Measurements from ENCODE around the gene XG.
"Not testable (repeated sequence)": the region's sequence is repeated elsewhere in the genome, so short reads cannot be mapped to it uniquely, and the experiment has no call there.

XG gene

GRCh38 chrX:2774057-2774456, 22.2 kb downstream of the XG start:
- no peak for ATAC-seq
- no peak for TF ChIP-seq OSR1 (CRISPR knock-in tag; IDR thresholded peaks at IDR 0.05)

DNA sequence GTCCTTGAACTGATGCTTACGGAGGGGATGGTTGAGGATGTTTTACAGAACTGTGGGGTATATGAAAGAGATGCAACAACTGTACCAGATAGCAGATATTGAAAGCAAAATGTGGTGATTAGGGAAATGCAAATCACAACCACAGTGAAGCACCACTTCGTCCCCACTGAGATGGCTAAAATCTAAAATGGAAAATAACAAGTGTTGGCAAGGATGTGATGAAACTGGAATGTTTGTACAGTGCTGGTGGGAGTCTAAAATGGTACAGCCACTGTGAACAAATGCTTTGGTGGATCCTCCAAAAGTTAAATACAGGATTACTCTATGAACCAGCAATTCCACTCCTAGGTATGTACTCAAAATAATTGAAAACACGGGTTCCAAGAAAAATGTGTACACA, 22.9 kb downstream of the XG start:
- ATAC-seq, result no peak
- TF ChIP-seq CSDC2 (CRISPR knock-in tag; IDR thresholded peaks at IDR 0.05), result no peak
- TF ChIP-seq TOX (CRISPR knock-in tag; IDR thresholded peaks at IDR 0.05; ENCODE audit: borderline replicate concordance), result no peak
- no peak for TF ChIP-seq ZC3H10 (CRISPR knock-in tag; IDR thresholded peaks at IDR 0.05)
- no peak for TF ChIP-seq ZNF70 (CRISPR knock-in tag; IDR thresholded peaks at IDR 0.05)
- TF ChIP-seq ZNF8 (CRISPR knock-in tag; IDR thresholded peaks at IDR 0.05), result no peak
- no peak for TF ChIP-seq POU6F1 (CRISPR knock-in tag; IDR thresholded peaks at IDR 0.05; ENCODE audit: borderline replicate concordance, low read depth)
- TF ChIP-seq ESRRG (CRISPR knock-in tag; IDR thresholded peaks at IDR 0.05), result no peak
- TF ChIP-seq, protein P1, sequence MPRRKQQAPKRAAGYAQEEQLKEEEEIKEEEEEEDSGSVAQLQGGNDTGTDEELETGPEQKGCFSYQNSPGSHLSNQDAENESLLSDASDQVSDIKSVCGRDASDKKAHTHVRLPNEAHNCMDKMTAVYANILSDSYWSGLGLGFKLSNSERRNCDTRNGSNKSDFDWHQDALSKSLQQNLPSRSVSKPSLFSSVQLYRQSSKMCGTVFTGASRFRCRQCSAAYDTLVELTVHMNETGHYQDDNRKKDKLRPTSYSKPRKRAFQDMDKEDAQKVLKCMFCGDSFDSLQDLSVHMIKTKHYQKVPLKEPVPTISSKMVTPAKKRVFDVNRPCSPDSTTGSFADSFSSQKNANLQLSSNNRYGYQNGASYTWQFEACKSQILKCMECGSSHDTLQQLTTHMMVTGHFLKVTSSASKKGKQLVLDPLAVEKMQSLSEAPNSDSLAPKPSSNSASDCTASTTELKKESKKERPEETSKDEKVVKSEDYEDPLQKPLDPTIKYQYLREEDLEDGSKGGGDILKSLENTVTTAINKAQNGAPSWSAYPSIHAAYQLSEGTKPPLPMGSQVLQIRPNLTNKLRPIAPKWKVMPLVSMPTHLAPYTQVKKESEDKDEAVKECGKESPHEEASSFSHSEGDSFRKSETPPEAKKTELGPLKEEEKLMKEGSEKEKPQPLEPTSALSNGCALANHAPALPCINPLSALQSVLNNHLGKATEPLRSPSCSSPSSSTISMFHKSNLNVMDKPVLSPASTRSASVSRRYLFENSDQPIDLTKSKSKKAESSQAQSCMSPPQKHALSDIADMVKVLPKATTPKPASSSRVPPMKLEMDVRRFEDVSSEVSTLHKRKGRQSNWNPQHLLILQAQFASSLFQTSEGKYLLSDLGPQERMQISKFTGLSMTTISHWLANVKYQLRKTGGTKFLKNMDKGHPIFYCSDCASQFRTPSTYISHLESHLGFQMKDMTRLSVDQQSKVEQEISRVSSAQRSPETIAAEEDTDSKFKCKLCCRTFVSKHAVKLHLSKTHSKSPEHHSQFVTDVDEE (CRISPR knock-in tag; IDR thresholded peaks at IDR 0.05), result no peak
- TF ChIP-seq, protein P2, sequence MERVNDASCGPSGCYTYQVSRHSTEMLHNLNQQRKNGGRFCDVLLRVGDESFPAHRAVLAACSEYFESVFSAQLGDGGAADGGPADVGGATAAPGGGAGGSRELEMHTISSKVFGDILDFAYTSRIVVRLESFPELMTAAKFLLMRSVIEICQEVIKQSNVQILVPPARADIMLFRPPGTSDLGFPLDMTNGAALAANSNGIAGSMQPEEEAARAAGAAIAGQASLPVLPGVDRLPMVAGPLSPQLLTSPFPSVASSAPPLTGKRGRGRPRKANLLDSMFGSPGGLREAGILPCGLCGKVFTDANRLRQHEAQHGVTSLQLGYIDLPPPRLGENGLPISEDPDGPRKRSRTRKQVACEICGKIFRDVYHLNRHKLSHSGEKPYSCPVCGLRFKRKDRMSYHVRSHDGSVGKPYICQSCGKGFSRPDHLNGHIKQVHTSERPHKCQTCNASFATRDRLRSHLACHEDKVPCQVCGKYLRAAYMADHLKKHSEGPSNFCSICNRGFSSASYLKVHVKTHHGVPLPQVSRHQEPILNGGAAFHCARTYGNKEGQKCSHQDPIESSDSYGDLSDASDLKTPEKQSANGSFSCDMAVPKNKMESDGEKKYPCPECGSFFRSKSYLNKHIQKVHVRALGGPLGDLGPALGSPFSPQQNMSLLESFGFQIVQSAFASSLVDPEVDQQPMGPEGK (CRISPR knock-in tag; IDR thresholded peaks at IDR 0.05; ENCODE audit: borderline replicate concordance), result no peak
- no peak for TF ChIP-seq PPARA (CRISPR knock-in tag; IDR thresholded peaks at IDR 0.05; ENCODE audit: borderline replicate concordance)
- TF ChIP-seq ZFP30 (CRISPR knock-in tag; IDR thresholded peaks at IDR 0.05), result no peak
- TF ChIP-seq ARNTL (CRISPR knock-in tag; IDR thresholded peaks at IDR 0.05; ENCODE audit: borderline replicate concordance, low read depth), result no peak
- no peak for TF ChIP-seq ISL1 (CRISPR knock-in tag; IDR thresholded peaks at IDR 0.05)
- no peak for TF ChIP-seq ZFP3 (CRISPR knock-in tag; IDR thresholded peaks at IDR 0.05)
- no peak for TF ChIP-seq RARB (CRISPR knock-in tag; IDR thresholded peaks at IDR 0.05)
- no peak for TF ChIP-seq SNAI2 (CRISPR knock-in tag; IDR thresholded peaks at IDR 0.05)
- TF ChIP-seq, protein P3, sequence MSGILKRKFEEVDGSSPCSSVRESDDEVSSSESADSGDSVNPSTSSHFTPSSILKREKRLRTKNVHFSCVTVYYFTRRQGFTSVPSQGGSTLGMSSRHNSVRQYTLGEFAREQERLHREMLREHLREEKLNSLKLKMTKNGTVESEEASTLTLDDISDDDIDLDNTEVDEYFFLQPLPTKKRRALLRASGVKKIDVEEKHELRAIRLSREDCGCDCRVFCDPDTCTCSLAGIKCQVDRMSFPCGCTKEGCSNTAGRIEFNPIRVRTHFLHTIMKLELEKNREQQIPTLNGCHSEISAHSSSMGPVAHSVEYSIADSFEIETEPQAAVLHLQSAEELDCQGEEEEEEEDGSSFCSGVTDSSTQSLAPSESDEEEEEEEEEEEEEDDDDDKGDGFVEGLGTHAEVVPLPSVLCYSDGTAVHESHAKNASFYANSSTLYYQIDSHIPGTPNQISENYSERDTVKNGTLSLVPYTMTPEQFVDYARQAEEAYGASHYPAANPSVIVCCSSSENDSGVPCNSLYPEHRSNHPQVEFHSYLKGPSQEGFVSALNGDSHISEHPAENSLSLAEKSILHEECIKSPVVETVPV (CRISPR knock-in tag; IDR thresholded peaks at IDR 0.05), result no peak
- TF ChIP-seq BACH2 (CRISPR knock-in tag; IDR thresholded peaks at IDR 0.05; ENCODE audit: borderline replicate concordance), result no peak
- TF ChIP-seq OSR1 (CRISPR knock-in tag; IDR thresholded peaks at IDR 0.05), result no peak

DNA sequence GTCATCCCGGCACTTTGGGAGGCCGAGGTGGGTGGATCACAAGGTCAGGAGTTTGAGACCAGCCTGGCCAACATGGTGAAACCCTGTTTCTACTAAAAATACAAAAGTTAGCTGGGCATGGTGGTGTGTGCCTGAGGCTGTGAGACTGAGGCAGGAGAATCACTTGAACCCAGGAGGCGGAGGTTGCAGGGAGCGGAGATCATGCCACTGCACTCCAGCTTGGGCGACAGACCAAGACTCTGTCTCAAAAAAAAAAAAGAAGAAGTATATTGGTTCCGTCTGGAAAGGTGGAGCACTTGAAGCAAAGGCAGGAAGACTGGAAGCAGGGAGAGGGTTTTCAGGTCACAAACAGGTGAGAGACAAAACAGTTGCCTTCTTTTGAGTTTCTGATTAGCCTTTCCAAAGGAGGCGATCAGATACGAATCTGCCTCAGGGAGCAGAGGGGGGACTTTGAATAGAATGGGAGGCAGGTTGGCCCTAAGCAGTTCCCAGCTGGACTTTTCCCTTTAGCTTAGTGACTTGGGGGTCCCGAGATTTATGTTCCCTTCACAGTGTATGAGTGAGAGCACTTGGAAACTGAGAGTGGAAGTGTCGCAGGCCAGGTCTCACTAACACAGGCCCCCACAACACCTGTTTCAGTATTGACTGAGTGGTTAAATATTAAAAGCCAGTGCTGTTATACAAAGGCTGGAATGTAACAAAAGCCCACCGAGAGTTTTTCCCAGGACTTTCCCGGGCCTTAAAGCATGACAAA, 28.8 kb downstream of the XG start:
- not testable (repeated sequence) for ATAC-seq

- TF ChIP-seq, protein P2 (CRISPR knock-in tag; IDR thresholded peaks at IDR 0.05; ENCODE audit: borderline replicate concordance), result no peak
- TF ChIP-seq ZNF565 (CRISPR knock-in tag; conservative IDR thresholded peaks at IDR 0.05; ENCODE audit: low read depth) (no peak), ZC3H10 (CRISPR knock-in tag; IDR thresholded peaks at IDR 0.05) (no peak)
- ATAC-seq, result no peak
Measured at GRCh38 chrX:2781226-2781571, 29.4 kb downstream of the XG start.

Measured in SK-N-SH treated with all-trans-retinoic acid at 6 μM for 48 hours (cell line).